Measurements from ENCODE around the gene CMIP. TPM values are rescaled to one million over a fixed set of nuclear protein-coding genes. Genes with fewer than 3 reads are reported as not detected.

The CMIP gene
- total RNA-seq, 1 experiment from 2014 or later = 53.6 TPM

DNA sequence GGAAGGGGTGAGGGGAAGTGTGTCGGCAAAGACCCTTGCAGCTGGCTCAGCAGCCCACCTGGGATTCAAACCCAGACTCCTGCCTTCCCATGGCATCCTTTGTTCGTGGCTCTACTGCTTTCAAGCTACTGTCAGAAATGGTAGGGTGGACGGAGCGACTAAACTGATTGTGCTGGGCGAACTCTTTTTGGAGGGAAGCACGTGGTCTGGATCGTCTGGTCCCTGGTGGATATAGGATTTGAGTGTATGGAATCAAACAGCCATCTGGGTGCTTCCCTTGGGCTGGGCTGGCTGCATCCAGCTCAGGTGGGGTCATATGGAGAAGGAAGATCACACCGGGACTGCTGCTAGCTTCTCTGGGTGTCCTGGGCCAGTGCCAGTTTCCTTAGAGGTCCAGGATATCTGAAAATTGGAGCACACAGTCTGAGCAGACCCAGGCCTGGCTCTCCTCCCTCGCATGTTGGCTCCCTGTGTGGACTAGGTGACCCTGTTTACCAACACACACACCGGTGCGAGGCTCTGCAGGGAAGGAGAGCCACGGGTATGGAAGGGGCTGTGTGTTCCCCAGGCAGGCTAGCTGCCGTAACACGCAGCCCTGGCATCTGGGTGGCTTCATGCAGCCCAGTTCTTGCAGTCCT lies 8.6 kb downstream of the CMIP start:
- POLR2A ChIA-PET = no interaction called here
- no peaks in the 10 kb centered on the region for H3K9me3 Mint-ChIP-seq (ENCODE audit: unreplicated experiment)
- intact Hi-C loops (cut with micrococcal nuclease) = no loop called here

DNA sequence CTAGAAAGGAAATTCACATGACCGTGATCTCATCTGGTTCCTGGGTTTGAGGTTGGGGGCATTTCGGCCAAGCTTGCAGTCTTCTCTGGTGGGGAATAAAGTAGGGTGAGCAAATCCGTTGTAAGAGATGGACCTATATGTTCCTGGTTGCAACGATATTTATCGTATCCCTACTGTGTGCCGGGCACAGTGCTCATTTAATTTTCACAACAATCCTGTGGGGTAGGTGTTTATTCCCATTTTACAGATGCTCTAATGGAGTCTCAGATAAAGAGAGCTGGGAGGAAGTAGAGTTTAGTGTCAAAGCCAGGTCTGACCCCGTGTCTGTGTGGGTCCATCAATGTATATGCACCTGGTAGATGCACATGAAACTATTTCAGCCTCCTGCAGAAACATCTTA lies 9.4 kb downstream of the CMIP start:
- Mint-ChIP-seq H3K4me1 (ENCODE audit: insufficient read depth, unreplicated experiment) (peaks cover 26% of the 10 kb centered on the region), H3K4me3 (ENCODE audit: unreplicated experiment) (no peak overlapping the region), H3K9me3 (ENCODE audit: unreplicated experiment) (no peaks in the 10 kb centered on the region), H3K27me3 (ENCODE audit: insufficient read depth, unreplicated experiment) (no peaks in the 10 kb centered on the region), H3K36me3 (ENCODE audit: insufficient read depth, unreplicated experiment) (peaks cover 13% of the 10 kb centered on the region), H3K27ac (ENCODE audit: low read depth, unreplicated experiment) (no peak overlapping the region)
- intact Hi-C loops (cut with micrococcal nuclease) = no loop called here
- TF ChIP-seq, protein P1, sequence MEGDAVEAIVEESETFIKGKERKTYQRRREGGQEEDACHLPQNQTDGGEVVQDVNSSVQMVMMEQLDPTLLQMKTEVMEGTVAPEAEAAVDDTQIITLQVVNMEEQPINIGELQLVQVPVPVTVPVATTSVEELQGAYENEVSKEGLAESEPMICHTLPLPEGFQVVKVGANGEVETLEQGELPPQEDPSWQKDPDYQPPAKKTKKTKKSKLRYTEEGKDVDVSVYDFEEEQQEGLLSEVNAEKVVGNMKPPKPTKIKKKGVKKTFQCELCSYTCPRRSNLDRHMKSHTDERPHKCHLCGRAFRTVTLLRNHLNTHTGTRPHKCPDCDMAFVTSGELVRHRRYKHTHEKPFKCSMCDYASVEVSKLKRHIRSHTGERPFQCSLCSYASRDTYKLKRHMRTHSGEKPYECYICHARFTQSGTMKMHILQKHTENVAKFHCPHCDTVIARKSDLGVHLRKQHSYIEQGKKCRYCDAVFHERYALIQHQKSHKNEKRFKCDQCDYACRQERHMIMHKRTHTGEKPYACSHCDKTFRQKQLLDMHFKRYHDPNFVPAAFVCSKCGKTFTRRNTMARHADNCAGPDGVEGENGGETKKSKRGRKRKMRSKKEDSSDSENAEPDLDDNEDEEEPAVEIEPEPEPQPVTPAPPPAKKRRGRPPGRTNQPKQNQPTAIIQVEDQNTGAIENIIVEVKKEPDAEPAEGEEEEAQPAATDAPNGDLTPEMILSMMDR (IDR thresholded peaks at IDR 0.05; ENCODE audit: unreplicated experiment) = no peak
- POLR2A ChIA-PET = no interaction called here
- BruUV-seq (replicated peaks) = no TSS peak
- CTCF ChIA-PET = interaction anchor here (0.6 to 0.7 kb wide), 3 partner anchors 38 to 92 kb away, joined by 3 read pairs; no protein-coding TSS in a partner anchor
- DNase-seq (ENCODE audit: unreplicated experiment) = no peak

More for the DNA sequence above, 8.6 kb downstream of the CMIP start:
- CTCF ChIA-PET = no interaction called here
- Mint-ChIP-seq H3K27ac (ENCODE audit: low read depth, unreplicated experiment) (no peak overlapping the region), H3K36me3 (ENCODE audit: insufficient read depth, unreplicated experiment) (peaks cover 8% of the 10 kb centered on the region), H3K4me1 (ENCODE audit: insufficient read depth, unreplicated experiment) (peaks cover 33% of the 10 kb centered on the region), H3K4me3 (ENCODE audit: unreplicated experiment) (no peak overlapping the region), H3K27me3 (ENCODE audit: insufficient read depth, unreplicated experiment) (no peaks in the 10 kb centered on the region)
- TF ChIP-seq, protein P1 (IDR thresholded peaks at IDR 0.05; ENCODE audit: unreplicated experiment) = no peak
- no TSS peak for BruUV-seq (replicated peaks)
- DNase-seq (ENCODE audit: unreplicated experiment) = no peak

DNA sequence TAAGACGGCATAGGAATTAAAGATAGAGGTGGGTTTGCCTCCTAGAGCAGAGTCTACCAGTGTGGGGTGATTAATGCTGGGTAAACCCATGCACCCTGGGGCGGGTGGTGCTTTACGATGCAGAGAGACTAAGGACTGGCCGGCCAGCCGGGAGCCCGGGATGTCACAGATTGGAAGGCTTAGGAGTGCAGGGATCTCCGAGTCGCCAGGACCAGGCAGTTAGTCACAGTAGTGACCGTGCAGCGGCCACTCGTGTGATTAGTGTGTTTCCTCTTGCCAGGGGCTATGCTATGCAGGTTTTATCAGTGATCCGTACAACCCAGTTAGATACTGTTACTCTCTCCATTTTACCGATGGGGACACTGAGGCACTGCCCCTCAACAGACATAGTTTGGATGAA lies 10.4 kb downstream of the CMIP start:
- no peak for DNase-seq (ENCODE audit: unreplicated experiment)
- H3K27me3 Mint-ChIP-seq (ENCODE audit: insufficient read depth, unreplicated experiment) = no peaks in the 10 kb centered on the region
- H3K4me1 Mint-ChIP-seq (ENCODE audit: insufficient read depth, unreplicated experiment) = peaks cover 19% of the 10 kb centered on the region

DNA sequence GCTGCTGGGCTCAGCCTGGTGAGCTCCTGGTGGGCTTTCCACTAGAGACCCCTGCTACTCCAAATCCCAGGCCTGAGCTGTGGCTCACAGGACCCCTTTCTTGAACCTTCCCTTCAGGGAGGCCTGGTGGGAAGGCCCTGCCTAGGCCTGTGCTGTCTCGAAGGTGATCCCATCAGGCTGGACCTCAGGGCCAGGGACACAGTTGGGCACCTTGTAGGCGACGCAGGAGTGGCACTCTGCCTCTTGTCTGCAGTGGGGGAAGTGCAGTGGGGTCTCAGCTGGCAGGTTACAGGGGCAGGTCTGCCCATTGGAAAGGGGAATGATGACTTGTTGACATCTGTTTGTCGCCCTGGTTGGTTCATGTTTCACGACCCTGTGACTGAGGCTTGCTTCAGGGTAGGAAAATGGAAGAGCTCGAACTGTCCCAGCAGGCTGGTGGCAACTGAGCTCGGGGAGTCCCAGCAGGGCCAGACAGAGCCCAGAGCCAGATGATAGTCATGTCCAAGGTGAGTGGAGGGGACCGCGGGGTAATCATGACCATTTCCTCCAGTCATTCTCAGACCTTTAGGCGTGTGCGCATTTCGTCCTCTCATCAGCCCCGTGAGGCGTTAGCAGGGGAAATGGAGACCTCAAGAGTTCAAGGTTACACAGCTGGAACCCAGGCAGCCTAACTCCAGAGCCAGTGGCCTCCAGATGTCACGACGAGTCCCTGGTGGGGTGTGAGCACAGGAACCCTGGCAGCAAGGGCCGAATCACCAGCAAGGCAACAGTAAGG lies 11.3 kb downstream of the CMIP start:
- Mint-ChIP-seq H3K27me3 (ENCODE audit: insufficient read depth, unreplicated experiment) (no peaks in the 10 kb centered on the region), H3K36me3 (ENCODE audit: insufficient read depth, unreplicated experiment) (peaks cover 20% of the 10 kb centered on the region), H3K4me3 (ENCODE audit: unreplicated experiment) (no peak overlapping the region), H3K9me3 (ENCODE audit: unreplicated experiment) (no peaks in the 10 kb centered on the region), H3K4me1 (ENCODE audit: insufficient read depth, unreplicated experiment) (peaks cover 16% of the 10 kb centered on the region), H3K27ac (ENCODE audit: low read depth, unreplicated experiment) (no peak overlapping the region)
- no TSS peak for BruUV-seq (replicated peaks)
- DNase-seq (ENCODE audit: unreplicated experiment) = no peak
- ChIA-PET POLR2A (interaction anchor here (1.7 kb wide), 1 partner anchor 55 kb away, joined by 3 read pairs; no protein-coding TSS in a partner anchor), CTCF (interaction anchor here (0.5 to 0.9 kb wide), 3 partner anchors 64 to 252 kb away, joined by 3 to 5 read pairs (median 4); no protein-coding TSS in a partner anchor)
- TF ChIP-seq, protein P1 (IDR thresholded peaks at IDR 0.05; ENCODE audit: unreplicated experiment) = no peak
- intact Hi-C loops (cut with micrococcal nuclease) = no loop called here

More for the DNA sequence above, 10.4 kb downstream of the CMIP start:
- Mint-ChIP-seq H3K27ac (ENCODE audit: low read depth, unreplicated experiment) (no peak overlapping the region), H3K4me3 (ENCODE audit: unreplicated experiment) (no peak overlapping the region), H3K9me3 (ENCODE audit: unreplicated experiment) (no peaks in the 10 kb centered on the region), H3K36me3 (ENCODE audit: insufficient read depth, unreplicated experiment) (peaks cover 18% of the 10 kb centered on the region)
- CTCF ChIA-PET = no interaction called here
- intact Hi-C loops (cut with micrococcal nuclease) = no loop called here
- POLR2A ChIA-PET = interaction anchor here (1.7 kb wide), 1 partner anchor 54 kb away, joined by 3 read pairs; no protein-coding TSS in a partner anchor
- no TSS peak for BruUV-seq (replicated peaks)
- TF ChIP-seq, protein P1 (IDR thresholded peaks at IDR 0.05; ENCODE audit: unreplicated experiment) = no peak
